22Rv1 (cell line): ENCODE results near the gene LRRC32.

Experiments
- H3K27ac ChIP-seq: fragments of 450-650 bp; 2 replicates; pipeline ENCODE4 v1.5.1; 2017
- CTCF ChIP-seq: fragments of 450-650 bp; IDR thresholded peaks from 2 replicates; pipeline ENCODE4 v1.5.1; 2017; ENCODE audit warnings: mild to moderate bottlenecking
- ZFX ChIP-seq: fragments of 450-650 bp; IDR thresholded peaks from 2 replicates; pipeline ENCODE4 v1.6.1; 2017; ENCODE audit warnings: antibody characterized with exemption, borderline replicate concordance

Gene LRRC32

GRCh38 chr11:76705826-76706225 lies 35.3 kb upstream of the LRRC32 start:
- H3K27ac ChIP-seq, result no peak overlapping the region
- TF ChIP-seq CTCF (no peak), ZFX (no peak)

- TF ChIP-seq CTCF (no peak), ZFX (no peak)
- no peak overlapping the region for H3K27ac ChIP-seq
Observed at GRCh38 chr11:76704171-76704948, 33.8 kb upstream of the LRRC32 start.

- H3K27ac ChIP-seq, result no peak overlapping the region
- no peak for TF ChIP-seq CTCF
- TF ChIP-seq ZFX, result no peak
Observed at GRCh38 chr11:76703707-76704106, 33.2 kb upstream of the LRRC32 start.

GRCh38 chr11:76702336-76703128 lies 32.0 kb upstream of the LRRC32 start:
- TF ChIP-seq ZFX (no peak), CTCF (no peak)
- no peak overlapping the region for H3K27ac ChIP-seq

GRCh38 chr11:76701294-76702040 lies 30.9 kb upstream of the LRRC32 start:
- TF ChIP-seq CTCF, result no peak
- no peak for TF ChIP-seq ZFX
- no peak overlapping the region for H3K27ac ChIP-seq

GRCh38 chr11:76700177-76701100 lies 29.9 kb upstream of the LRRC32 start:
- no peak for TF ChIP-seq CTCF
- TF ChIP-seq ZFX, result no peak
- H3K27ac ChIP-seq, result no peak overlapping the region
